ENCODE results near the gene ZNF79.

ZNF79 gene

GRCh38 chr9:127492616-127493015 lies 68.4 kb downstream of the ZNF79 start:
- in situ Hi-C loops (cut with MboI; ENCODE audit: low sequenced_read_pairs): no loop called here

GRCh38 chr9:127493592-127494303 lies 69.6 kb downstream of the ZNF79 start:
- in situ Hi-C loops (cut with MboI; ENCODE audit: low sequenced_read_pairs): no loop called here

GRCh38 chr9:127494304-127494702 lies 70.1 kb downstream of the ZNF79 start:
- in situ Hi-C loops (cut with MboI; ENCODE audit: low sequenced_read_pairs): no loop called here

Measured in hTERT RPE-1 (cell line).